HepG2 (cell line): ENCODE measurements around the gene EZH1. TPM values are rescaled to one million over a fixed set of nuclear protein-coding genes. Genes with fewer than 3 reads are reported as not detected.

Experiments
- CCAR2 ChIP-seq: fragments of 200-400 bp; formaldehyde crosslinking; optimal IDR thresholded peaks from 2 replicates; pipeline ENCODE3; 2018; ENCODE audit warnings: low read depth, mild to moderate bottlenecking, low read length, moderate library complexity
- CHCHD3 ChIP-seq: sonication (generic); formaldehyde crosslinking; IDR thresholded peaks from 2 replicates; pipeline ENCODE4 v1.8.0; 2022; ENCODE audit warnings: mild to moderate bottlenecking, missing genetic modification reagents, moderate library complexity
- GTF2F1 ChIP-seq: fragments of 150-350 bp; IDR thresholded peaks from 2 replicates; pipeline ENCODE4 v1.6.1; 2014; ENCODE audit warnings: low read length
- HNRNPH1 ChIP-seq: fragments of 200-400 bp; formaldehyde crosslinking; optimal IDR thresholded peaks from 2 replicates; pipeline ENCODE3; 2017; ENCODE audit warnings: mild to moderate bottlenecking, low read depth, low read length
- MATR3 ChIP-seq: sonication (generic); formaldehyde crosslinking; IDR thresholded peaks from 2 replicates; pipeline ENCODE4 v1.4.0; 2020; ENCODE audit warnings: missing genetic modification reagents
- NFYB ChIP-seq: sonication (generic); formaldehyde crosslinking; IDR thresholded peaks from 2 replicates; pipeline ENCODE4 v1.4.0; 2020; ENCODE audit warnings: missing genetic modification reagents
- NPAS2 ChIP-seq: sonication (generic); formaldehyde crosslinking; IDR thresholded peaks from 2 replicates; pipeline ENCODE4 v1.8.0; 2022; ENCODE audit warnings: mild to moderate bottlenecking, missing genetic modification reagents, borderline replicate concordance
- PCBP1 ChIP-seq: fragments of 200-400 bp; formaldehyde crosslinking; IDR thresholded peaks from 2 replicates; pipeline ENCODE4 v1.6.1; 2017; ENCODE audit warnings: mild to moderate bottlenecking, low read depth, low read length, borderline replicate concordance
- RFX5 ChIP-seq: IDR thresholded peaks from 2 replicates; pipeline ENCODE4 v1.6.1; 2011; ENCODE audit warnings: low read depth, low read length, improper control_type of control experiment
- SAFB2 ChIP-seq: sonication (generic); formaldehyde crosslinking; IDR thresholded peaks from 2 replicates; pipeline ENCODE4 v1.5.1; 2020; ENCODE audit warnings: missing genetic modification reagents, low read depth, mild to moderate bottlenecking, borderline replicate concordance
- SIN3A ChIP-seq: IDR thresholded peaks from 2 replicates; pipeline ENCODE4 v1.6.1; 2011; ENCODE audit warnings: low read depth, mild to moderate bottlenecking, control low read depth, low read length, borderline replicate concordance
- SRSF9 ChIP-seq: fragments of 200-400 bp; formaldehyde crosslinking; IDR thresholded peaks from 2 replicates; pipeline ENCODE4 v1.6.1; 2018; ENCODE audit warnings: borderline replicate concordance, mild to moderate bottlenecking, low read depth, low read length; ENCODE audit not compliant: insufficient read depth, poor library complexity, severe bottlenecking
- TARDBP ChIP-seq: sonication (generic); formaldehyde crosslinking; IDR thresholded peaks from 2 replicates; pipeline ENCODE4 v1.8.0; 2022; ENCODE audit warnings: mild to moderate bottlenecking, missing genetic modification reagents
- XBP1 ChIP-seq: sonication (generic); formaldehyde crosslinking; IDR thresholded peaks from 2 replicates; pipeline ENCODE4 v1.5.0; 2020; ENCODE audit warnings: missing genetic modification reagents
- ZNF484 ChIP-seq: sonication (generic); formaldehyde crosslinking; IDR thresholded peaks from 2 replicates; pipeline ENCODE4 v1.5.1; 2020; ENCODE audit warnings: mild to moderate bottlenecking, low read depth, missing genetic modification reagents, borderline replicate concordance
- ZNF549 ChIP-seq: sonication (generic); formaldehyde crosslinking; IDR thresholded peaks from 2 replicates; pipeline ENCODE4 v1.5.0; 2020; ENCODE audit warnings: missing genetic modification reagents
- ZNF572 ChIP-seq: sonication (generic); formaldehyde crosslinking; IDR thresholded peaks from 2 replicates; pipeline ENCODE4 v1.5.1; 2020; ENCODE audit warnings: mild to moderate bottlenecking, missing genetic modification reagents
- ZNF747 ChIP-seq: sonication (generic); formaldehyde crosslinking; IDR thresholded peaks from 2 replicates; pipeline ENCODE4 v1.8.1; 2023; ENCODE audit warnings: missing genetic modification reagents, mild to moderate bottlenecking, borderline replicate concordance
- polyA plus RNA-seq, 8 experiments: library from polyadenylated mRNA; depleted of rRNA in 3 of 8; stranded (reverse) in 7 of 8; unstranded in 1 of 8; fragments of >200 nt; fragmentation: Illumina TruSeq in 4 of 8; extraction: Trizol in 4 of 8; gene quantifications; 2 replicates each; pipeline versions ENCODE4 v1.2.1 to v1.2.3, GENCODE V29; 2011 to 2016; ENCODE audit warnings: low read depth in 4 of 8, missing spikeins in 1 of 8, mixed read lengths in 1 of 8; ENCODE audit not compliant: insufficient read depth in 1 of 8
- total RNA-seq, 5 experiments: library from RNA; depleted of rRNA; stranded (reverse); fragments of >200 nt; fragmentation: Illumina TruSeq; extraction: Trizol; gene quantifications; 2 replicates each; pipeline ENCODE4 v1.2.3, GENCODE V29; 2016; ENCODE audit warnings: low read depth in 1 of 5
- TF ChIP-seq, protein P1 (sequence below): sonication (generic); formaldehyde crosslinking; conservative IDR thresholded peaks from 2 replicates; pipeline ENCODE4 v1.4.0; 2020; ENCODE audit warnings: missing genetic modification reagents
- TF ChIP-seq, protein P2 (sequence below): sonication (generic); formaldehyde crosslinking; IDR thresholded peaks from 2 replicates; pipeline ENCODE4 v1.8.1; 2023; ENCODE audit warnings: missing genetic modification reagents, inconsistent platforms, borderline replicate concordance
- TF ChIP-seq, protein P3 (sequence below): IDR thresholded peaks from 2 replicates; pipeline ENCODE4 v1.6.1; 2012; ENCODE audit warnings: low read length, improper control_type of control experiment
- TF ChIP-seq, protein P4 (sequence below): sonication (generic); formaldehyde crosslinking; IDR thresholded peaks from 2 replicates; pipeline ENCODE4 v1.5.0; 2020; ENCODE audit warnings: mild to moderate bottlenecking, missing genetic modification reagents

Gene EZH1
- total and polyA plus RNA-seq, 2 of the 13 experiments (the other 11 are each of a cell fraction or from before 2014, with no cell fraction given): 11.6 to 24.0 TPM

DNA sequence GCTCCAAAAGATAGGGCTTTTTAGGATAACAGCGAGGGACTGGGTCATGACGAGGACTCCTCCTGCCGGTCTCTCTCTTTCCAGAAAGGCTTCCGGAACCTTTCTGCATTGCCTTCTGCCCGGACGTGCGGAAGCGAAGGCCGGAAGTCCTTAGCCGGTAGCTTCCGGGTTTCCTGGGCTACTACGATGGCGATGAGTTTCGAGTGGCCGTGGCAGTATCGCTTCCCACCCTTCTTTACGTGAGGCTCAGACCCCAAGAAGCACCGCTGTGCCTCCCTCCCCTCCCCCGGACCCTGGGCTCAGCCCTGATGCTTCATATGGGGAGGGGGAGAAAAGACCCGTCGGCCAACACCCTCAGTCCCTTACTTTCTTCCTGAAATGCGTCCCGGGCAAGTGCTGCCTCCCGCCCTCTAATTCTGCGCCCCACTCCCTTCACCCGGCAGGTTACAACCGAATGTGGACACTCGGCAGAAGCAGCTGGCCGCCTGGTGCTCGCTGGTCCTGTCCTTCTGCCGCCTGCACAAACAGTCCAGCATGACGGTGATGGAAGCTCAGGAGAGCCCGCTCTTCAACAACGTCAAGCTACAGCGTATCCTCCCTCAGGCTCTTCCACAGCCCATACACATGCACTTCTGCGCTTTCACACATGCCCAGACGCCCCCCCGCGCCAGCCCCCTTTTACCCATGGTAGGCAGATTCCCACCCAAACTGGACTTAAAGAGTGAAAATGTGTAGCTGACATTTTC is 28.6 kb upstream of the EZH1 start, which contains the start of gene VPS25 (continued):
- TF ChIP-seq, protein P1, sequence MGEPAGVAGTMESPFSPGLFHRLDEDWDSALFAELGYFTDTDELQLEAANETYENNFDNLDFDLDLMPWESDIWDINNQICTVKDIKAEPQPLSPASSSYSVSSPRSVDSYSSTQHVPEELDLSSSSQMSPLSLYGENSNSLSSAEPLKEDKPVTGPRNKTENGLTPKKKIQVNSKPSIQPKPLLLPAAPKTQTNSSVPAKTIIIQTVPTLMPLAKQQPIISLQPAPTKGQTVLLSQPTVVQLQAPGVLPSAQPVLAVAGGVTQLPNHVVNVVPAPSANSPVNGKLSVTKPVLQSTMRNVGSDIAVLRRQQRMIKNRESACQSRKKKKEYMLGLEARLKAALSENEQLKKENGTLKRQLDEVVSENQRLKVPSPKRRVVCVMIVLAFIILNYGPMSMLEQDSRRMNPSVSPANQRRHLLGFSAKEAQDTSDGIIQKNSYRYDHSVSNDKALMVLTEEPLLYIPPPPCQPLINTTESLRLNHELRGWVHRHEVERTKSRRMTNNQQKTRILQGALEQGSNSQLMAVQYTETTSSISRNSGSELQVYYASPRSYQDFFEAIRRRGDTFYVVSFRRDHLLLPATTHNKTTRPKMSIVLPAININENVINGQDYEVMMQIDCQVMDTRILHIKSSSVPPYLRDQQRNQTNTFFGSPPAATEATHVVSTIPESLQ: peak; percentile 94; the same call in 1 of the 2 replicates
- TF ChIP-seq NPAS2 (no peak), ZNF747 (CRISPR knock-in tag) (0 out of 2 replicates have a peak, but pooled peaks have one; percentile 85), PCBP1 (peak; percentile 83; the same call in 1 of the 2 replicates), MATR3 (CRISPR knock-in tag) (no peak), GTF2F1 (peak; percentile 82; the same call in 1 of the 2 replicates), HNRNPH1 (peak; percentile 70), CCAR2 (peak; percentile 94), SRSF9 (no peak), CHCHD3 (CRISPR knock-in tag) (no peak), ZNF549 (CRISPR knock-in tag) (no peak), SIN3A (peak; percentile 97), NFYB (0 out of 2 replicates have a peak, but pooled peaks have one; percentile 38), ZNF572 (CRISPR knock-in tag) (no peak), ZNF484 (CRISPR knock-in tag) (no peak), XBP1 (no peak), TARDBP (CRISPR knock-in tag) (peak; percentile 93), SAFB2 (CRISPR knock-in tag) (no peak; the same call in 1 of the 2 replicates), RFX5 (peak; percentile 40; the same call in 1 of the 2 replicates)
- TF ChIP-seq, protein P2, sequence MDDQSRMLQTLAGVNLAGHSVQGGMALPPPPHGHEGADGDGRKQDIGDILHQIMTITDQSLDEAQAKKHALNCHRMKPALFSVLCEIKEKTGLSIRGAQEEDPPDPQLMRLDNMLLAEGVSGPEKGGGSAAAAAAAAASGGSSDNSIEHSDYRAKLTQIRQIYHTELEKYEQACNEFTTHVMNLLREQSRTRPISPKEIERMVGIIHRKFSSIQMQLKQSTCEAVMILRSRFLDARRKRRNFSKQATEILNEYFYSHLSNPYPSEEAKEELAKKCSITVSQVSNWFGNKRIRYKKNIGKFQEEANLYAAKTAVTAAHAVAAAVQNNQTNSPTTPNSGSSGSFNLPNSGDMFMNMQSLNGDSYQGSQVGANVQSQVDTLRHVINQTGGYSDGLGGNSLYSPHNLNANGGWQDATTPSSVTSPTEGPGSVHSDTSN (CRISPR knock-in tag): no peak
- TF ChIP-seq, protein P3, sequence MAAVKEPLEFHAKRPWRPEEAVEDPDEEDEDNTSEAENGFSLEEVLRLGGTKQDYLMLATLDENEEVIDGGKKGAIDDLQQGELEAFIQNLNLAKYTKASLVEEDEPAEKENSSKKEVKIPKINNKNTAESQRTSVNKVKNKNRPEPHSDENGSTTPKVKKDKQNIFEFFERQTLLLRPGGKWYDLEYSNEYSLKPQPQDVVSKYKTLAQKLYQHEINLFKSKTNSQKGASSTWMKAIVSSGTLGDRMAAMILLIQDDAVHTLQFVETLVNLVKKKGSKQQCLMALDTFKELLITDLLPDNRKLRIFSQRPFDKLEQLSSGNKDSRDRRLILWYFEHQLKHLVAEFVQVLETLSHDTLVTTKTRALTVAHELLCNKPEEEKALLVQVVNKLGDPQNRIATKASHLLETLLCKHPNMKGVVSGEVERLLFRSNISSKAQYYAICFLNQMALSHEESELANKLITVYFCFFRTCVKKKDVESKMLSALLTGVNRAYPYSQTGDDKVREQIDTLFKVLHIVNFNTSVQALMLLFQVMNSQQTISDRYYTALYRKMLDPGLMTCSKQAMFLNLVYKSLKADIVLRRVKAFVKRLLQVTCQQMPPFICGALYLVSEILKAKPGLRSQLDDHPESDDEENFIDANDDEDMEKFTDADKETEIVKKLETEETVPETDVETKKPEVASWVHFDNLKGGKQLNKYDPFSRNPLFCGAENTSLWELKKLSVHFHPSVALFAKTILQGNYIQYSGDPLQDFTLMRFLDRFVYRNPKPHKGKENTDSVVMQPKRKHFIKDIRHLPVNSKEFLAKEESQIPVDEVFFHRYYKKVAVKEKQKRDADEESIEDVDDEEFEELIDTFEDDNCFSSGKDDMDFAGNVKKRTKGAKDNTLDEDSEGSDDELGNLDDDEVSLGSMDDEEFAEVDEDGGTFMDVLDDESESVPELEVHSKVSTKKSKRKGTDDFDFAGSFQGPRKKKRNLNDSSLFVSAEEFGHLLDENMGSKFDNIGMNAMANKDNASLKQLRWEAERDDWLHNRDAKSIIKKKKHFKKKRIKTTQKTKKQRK: no peak
- TF ChIP-seq, protein P4, sequence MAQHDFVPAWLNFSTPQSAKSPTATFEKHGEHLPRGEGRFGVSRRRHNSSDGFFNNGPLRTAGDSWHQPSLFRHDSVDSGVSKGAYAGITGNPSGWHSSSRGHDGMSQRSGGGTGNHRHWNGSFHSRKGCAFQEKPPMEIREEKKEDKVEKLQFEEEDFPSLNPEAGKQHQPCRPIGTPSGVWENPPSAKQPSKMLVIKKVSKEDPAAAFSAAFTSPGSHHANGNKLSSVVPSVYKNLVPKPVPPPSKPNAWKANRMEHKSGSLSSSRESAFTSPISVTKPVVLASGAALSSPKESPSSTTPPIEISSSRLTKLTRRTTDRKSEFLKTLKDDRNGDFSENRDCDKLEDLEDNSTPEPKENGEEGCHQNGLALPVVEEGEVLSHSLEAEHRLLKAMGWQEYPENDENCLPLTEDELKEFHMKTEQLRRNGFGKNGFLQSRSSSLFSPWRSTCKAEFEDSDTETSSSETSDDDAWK (CRISPR knock-in tag): no peak
